Dedifferentiated amniotic fluid mesenchymal stem cell (primary cell): ENCODE results near the gene ATP11B.
A peak's percentile ranks its signal among the peaks of the same experiment; 100 is the strongest.

Experiments
- DNase-seq: peaks from one replicate; pipeline ENCODE4 v3.0.0-alpha.2; 2016; ENCODE audit errors: extremely low spot score

Gene ATP11B

DNA sequence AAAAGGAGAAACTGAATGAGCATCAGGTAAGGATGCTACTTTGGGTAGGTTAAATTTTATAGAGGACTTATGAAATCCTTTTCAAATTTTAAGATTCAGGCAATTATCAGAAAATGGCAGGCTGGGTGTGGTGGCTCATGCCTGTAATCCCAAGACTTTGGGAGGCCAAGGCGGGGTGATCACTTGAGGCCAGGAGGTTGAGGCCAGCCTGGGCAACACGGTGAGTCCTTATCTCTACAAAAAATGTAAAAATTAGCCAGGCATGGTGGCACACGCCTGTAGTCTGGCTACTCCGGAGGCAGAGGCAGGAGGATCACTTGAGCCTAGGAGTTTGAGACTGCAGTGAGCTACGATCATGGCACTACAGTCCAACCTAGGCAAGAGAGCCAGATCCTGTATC is 163.9 kb downstream of the ATP11B start:
- no peak for DNase-seq

GRCh38 chr3:182957676-182958266 is 164.5 kb downstream of the ATP11B start:
- no peak for DNase-seq

DNA sequence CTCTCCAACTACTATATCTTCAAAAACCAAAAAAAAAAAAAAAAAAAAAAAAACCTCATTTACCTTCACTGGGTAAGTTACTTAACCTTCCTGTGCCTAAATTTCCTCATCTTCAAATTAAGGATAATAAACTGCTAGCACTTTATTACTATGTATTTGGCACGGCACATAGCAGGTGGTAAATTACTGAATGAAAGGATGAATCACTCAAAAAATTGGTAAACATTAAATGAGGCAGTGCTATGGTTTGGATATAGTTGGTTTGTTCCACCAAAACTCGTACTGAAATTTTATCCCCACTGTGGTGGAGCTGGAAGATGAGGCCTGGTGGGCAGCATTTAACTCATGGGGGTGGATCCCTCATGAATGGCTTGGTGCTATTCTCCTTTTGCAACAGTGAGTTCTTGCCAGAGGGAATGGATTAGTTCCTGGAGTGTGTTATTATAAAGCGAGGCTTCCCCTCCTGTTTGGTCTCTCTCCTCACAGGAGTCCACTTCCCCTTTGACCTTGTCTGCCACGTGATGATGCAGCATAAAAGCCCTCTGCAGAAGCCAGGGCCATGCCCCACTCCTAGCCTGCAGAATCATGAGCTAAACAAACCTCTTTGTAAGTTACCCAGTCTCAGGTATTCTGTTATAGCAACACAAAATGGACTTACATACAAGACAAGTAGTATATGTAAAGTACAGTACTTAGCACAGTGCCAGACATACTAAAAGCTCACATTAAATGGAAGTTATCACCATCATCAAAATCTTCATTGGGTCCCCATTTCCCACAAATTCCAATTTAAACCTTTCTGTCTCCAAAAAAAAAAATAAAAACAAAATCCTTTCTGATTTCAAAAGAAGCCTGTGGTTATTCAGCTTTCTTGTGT is 166.4 kb downstream of the ATP11B start:
- no peak for DNase-seq

DNA sequence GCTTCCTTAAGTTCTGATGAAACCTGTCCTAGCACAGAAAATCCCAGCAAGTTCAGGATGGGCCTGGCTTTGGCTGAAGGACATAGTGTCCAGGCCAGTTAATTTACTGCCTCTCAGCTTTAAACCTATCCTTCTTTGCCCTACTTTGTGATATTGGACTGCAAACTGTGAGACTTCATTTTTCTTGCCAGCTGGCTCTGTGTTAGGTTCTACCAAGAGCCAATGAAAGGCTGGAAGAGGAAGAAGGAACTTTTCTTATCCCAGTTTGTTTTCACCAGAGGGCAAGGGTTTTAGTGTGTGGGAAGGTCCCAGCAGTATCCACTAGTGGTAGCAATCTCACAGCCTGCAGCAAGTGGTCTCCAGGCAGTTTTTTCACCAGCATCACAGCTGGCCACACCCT is 168.9 kb downstream of the ATP11B start:
- DNase-seq: no peak

- DNase-seq: no peak
Measured at GRCh38 chr3:182964179-182964578, 170.9 kb downstream of the ATP11B start.

- no peak for DNase-seq
Measured at GRCh38 chr3:182965861-182966366, 172.6 kb downstream of the ATP11B start.

- no peak for DNase-seq
Measured at GRCh38 chr3:182967218-182968204, 174.2 kb downstream of the ATP11B start.

DNA sequence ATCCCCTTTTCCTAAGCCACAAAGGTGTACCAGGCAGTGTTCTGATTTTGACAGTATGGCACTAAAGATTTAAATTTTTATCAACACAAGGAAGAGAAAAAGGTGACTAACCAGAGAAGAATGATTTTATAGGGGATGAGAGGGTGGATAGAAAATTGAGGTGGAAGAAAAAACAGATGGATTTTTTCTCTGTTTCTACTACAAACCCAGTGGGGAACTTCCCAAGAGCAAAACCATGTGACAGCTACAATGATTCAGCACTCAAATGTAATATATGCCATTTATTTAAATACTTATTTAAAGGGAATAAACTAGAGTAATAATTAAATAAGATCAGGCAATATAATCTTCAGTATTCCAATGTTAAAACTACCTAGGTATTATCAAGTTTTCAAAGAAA is 176.0 kb downstream of the ATP11B start:
- DNase-seq: peak; percentile 54

GRCh38 chr3:182969853-182970252 is 176.5 kb downstream of the ATP11B start:
- DNase-seq: no peak

DNA sequence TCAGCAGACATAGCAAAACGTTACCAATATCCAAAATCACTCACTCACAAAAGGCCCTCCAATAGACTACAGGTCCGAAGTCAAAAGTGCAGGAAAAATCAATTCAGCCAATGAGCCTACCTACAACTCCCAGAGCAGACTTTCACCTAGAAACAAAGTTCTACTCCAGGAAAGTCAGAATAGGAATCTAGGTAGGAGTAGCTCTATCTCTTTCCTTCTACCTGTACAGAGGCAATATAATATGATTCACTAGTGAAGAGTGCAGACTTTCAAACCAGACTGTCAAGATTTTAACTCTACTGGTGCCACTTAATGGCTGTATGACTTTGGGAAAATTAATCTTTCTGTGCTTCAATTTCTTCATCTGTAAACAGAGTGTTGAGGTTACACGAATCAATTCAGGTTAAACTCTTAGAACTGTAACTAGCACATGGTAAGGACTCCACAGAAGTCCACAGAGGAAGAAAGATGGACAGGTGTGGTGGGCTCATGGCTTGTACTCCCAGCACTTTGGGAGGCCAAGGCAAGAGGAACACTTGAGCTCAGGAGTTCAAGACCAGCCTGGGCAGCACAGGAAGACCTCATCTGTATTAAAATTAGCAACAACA is 177.6 kb downstream of the ATP11B start:
- no peak for DNase-seq
